GOT3 (cell line): ENCODE results near the gene BIRC7.

Experiments
- DNase-seq: peaks from one replicate; lab custom pipeline; 2025; ENCODE audit warnings: mixed read lengths; lab: John Stamatoyannopoulos, UW

Gene BIRC7, protein sequence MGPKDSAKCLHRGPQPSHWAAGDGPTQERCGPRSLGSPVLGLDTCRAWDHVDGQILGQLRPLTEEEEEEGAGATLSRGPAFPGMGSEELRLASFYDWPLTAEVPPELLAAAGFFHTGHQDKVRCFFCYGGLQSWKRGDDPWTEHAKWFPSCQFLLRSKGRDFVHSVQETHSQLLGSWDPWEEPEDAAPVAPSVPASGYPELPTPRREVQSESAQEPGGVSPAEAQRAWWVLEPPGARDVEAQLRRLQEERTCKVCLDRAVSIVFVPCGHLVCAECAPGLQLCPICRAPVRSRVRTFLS

GRCh38 chr20:63235399-63235983 is at the start of gene BIRC7:
Gene BIRC7 (plus strand): TSS chr20:63235905. CDS start chr20:63236097, 192 bp downstream.
- no peak for DNase-seq

DNA sequence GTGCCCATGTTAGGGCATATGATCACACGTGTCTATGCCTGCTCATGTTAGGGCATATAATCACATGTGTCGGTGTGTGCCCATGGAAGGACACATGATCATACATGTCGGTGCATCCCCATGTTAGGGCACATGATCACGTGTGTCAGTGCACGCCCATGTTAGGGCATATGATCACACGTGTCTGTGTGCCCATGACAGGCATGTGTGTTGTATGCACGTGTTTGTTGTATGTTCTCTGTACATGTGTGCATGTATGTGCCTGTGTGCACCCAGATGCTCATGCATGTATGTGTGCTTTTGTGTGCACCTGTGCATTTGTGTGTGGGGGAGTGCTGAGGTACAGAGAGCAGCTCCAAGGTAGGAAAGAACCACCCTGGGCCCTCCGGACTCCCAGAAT is 49.6 kb upstream of the BIRC7 start:
- DNase-seq = no peak

DNA sequence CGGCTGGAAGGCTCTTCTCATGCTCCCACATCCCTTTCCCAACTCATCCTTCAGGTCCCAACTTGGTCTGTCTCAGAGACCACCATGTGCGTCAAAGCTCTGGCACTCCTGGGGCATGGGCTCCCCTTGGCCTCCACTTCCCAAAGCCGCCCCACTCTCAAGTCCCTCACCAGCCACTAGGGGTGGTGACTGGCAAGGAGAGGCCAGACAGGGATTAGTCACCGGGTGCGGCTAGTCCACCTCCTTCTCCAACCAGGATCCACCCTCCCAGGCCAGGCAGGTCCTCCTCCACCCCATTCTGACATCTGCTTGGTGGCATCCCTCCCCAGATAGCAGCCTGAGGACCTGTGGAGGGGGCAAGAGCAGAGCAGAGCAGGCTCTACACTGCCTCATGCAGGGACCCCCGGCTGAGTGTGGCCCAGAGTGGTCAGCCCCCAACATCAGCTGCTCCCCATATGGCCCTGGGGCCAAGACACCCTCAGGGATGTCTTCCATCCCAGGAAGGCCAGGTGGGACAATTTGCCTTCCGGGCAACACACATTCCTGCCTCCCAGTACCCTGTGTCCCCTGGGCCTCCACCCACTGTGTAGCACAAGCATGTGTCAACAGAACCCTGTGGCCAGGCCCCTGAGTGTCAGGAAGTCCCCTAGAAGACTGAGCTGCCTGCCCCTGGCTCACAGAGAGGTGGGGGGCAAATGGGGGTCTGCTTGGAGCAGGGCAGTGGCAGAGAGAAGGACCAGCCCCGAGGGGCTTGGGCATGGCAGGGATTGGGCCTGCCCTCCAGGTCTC is 49.0 kb upstream of the BIRC7 start:
- no peak for DNase-seq

GRCh38 chr20:63187338-63188158 is 48.2 kb upstream of the BIRC7 start:
- no peak for DNase-seq

- DNase-seq = no peak
These were observed 47.6 kb upstream of the BIRC7 start for GRCh38 chr20:63188159-63188442.

- no peak for DNase-seq
These were observed 46.9 kb upstream of the BIRC7 start for GRCh38 chr20:63188641-63189321.

DNA sequence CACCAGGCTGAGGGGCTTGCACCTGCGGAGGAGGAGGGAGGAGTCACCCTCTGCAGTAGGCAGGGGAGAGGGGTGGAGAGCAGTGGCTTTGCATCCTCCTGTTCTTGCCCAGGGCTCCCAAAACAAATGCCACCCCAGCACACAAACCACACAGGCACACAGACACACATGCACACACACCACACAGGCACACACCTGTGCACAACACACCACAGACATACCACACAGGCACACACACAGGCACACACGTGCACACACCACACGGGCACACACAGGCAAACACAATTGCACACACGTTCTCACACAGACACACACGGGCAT is 46.4 kb upstream of the BIRC7 start:
- DNase-seq = no peak

GRCh38 chr20:63189846-63190559 is 45.7 kb upstream of the BIRC7 start:
- no peak for DNase-seq

GRCh38 chr20:63190828-63191227 is 44.9 kb upstream of the BIRC7 start:
- DNase-seq = no peak

- no peak for DNase-seq
These were observed 44.3 kb upstream of the BIRC7 start for GRCh38 chr20:63191400-63191799.

DNA sequence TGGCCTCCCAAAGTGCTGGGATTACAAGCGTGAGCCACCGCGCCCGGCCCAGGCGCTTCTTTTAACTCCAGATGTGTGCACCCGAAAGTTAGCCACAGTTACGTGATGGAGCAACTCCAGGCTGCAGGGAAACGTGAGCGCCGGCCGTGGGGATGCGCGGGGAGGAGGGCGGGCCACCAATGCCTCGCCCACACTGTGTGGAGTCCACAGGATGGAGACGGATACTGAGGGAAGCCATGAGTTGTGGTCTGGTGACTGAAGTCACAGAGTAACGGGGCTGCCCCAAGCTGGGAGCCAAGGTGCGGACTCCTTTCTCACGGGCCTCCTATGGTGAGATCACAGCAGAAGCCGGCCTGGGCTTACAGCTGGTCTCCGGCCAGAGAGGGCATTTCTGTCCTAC is 43.0 kb upstream of the BIRC7 start:
- DNase-seq = no peak

DNA sequence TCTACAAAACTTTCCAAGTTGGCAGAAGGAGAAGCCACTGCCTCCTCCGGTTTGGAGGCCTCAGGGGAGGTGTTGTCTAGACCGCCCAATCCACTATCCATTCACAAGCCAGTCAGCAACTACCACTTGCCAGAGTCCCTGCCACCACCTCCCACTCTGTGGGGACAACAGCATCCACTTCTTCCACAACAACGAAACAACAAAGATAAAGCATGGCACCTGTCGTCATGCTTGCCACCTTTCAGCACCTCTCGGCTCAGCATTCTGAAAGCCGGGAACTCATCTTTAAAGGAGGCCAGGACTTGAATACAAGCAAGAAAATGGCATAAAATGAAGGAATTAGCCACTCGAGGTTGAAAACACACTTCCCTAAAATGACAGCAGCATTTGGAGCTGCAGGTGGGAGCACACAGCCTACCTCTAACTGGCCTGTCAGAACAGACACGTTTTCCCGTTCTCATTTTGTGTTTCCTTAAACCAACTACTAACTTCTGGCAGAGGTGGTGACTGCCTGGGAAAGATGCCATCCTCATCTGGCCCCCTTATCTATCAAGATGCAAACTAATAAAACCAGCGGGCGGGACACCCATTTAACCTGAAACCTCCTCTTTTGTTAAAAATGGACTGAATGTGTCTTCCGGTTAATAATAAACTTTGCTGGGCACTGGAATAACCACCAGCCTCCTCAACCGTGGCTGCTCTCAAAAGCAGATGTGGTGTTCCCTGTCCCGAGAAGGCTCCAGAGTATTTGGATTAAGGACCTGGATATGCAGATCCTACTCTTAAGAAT is 41.5 kb upstream of the BIRC7 start:
- DNase-seq = no peak

DNA sequence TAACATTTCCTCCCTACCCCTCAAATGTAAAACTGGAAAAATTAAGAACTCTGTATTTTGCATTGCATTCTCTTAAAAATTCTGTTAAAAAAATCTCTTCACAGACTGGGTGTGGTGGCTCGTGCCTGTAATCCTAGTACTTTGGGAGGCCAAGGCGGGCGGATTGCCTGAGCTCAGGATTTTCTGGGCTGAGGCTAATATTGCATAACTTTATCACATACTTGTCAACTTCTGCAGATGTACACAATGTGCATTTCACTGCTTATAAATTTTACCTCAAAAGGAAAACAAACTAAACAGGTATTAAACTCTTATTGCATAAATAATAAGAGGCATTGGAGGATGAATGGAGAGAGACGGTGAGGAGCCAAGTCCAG is 40.9 kb upstream of the BIRC7 start:
- DNase-seq = no peak

DNA sequence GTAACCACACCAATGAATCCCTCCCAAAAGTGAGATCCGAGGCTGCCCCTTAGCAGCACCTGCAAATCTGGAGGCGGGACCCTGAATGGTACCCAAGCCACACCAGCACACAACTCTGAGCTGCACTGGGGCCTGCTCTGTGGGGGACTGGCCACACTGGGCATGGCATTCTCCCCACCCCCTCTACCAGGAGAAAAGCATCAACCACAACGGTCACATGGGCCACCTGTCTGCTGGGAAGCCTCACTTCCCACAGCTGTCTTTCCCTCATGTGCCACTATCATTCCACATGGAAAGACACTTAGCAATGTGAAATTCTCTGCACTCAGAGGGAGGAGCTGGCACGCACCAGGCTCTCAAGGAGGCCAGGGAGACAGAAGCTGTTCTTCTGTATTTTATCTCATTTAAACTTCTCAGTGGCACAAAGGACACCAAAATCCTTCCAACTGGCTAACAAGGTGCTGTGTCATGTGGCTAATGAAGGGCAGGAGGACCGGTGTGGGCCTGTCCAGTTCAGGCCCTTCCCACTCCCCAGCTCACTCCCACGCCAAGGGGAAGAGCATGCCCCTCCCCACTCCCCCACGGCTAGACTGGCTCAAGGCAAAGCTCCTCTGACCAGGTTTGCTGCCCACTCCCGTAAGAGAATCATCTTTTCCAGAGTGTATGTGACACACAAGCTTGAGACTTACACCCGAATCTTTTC is 38.8 kb upstream of the BIRC7 start:
- no peak for DNase-seq

DNA sequence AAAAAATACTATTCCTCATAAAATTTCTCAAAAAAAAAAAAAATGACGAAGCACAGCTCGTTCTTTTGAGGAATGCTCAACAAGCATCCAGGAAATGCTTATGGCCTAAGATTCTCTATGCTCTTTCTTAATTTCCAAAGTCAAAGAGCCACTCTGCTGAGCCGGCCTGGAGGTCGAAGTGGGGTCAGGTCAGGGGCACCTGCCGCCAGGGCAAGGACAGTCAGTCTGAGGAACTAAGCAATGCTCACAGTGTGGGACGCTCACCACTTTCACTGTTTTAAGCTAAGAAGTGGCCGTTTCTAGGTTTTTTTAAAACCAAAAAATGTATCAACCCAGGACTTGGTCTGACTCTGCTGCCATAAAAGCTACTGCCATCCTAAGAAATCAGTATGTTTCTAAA is 37.1 kb upstream of the BIRC7 start:
- DNase-seq = no peak

GRCh38 chr20:63202021-63202420 is 33.7 kb upstream of the BIRC7 start:
- DNase-seq = no peak

- no peak for DNase-seq
These were observed 32.7 kb upstream of the BIRC7 start for GRCh38 chr20:63202811-63203526.

- no peak for DNase-seq
These were observed 31.3 kb upstream of the BIRC7 start for GRCh38 chr20:63204362-63204761.

DNA sequence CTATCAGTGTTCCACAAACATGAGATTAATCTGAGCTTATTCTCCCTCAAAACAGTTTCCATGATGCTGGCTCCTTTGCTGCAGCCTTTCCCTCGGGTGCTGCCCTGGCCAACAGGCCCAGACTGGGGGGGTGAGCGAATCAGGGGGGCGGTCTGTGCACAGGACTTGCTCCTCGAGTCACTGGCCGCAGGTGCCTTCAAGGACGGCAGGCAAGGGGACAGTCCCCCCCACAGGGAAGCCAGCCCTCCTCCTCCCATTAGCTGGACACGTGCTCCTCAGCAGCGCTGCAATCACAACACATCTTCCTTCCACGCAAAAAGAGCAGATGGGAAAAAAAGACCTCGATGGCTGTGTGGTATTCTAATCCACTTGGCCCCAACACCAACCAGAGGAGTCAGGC is 29.8 kb upstream of the BIRC7 start:
- DNase-seq = no peak
